ENCODE data around the gene MCMBP.

Gene MCMBP

GRCh38 chr10:119781498-119781897, 91.1 kb downstream of the MCMBP start:
- DNase-seq, result no peak

GRCh38 chr10:119780879-119781480, 91.7 kb downstream of the MCMBP start:
- no peak for DNase-seq

All from CD4-positive, alpha-beta T cell treated with Interleukin-17A for 1 hour (primary cell).